Parathyroid adenoma (tissue), 2 donors: ENCODE measurements around the gene SLC16A10.

Experiments
- H2AFZ ChIP-seq: fragments of 300-600 bp; sonication (generic); one replicate; pipeline ENCODE4 v1.7.0; 2017; ENCODE audit warnings: antibody characterized with exemption, mild to moderate bottlenecking
- H3K27ac ChIP-seq: fragments of 300-600 bp; sonication (generic); one replicate; pipeline ENCODE4 v1.7.0; 2017
- H3K27me3 ChIP-seq: fragments of 300-600 bp; sonication (generic); one replicate; pipeline ENCODE4 v1.7.0; 2017; ENCODE audit warnings: low read length; ENCODE audit not compliant: control insufficient read depth, insufficient read depth
- H3K36me3 ChIP-seq: fragments of 300-600 bp; sonication (generic); one replicate; pipeline ENCODE4 v1.7.0; 2017; ENCODE audit warnings: low read length; ENCODE audit not compliant: control insufficient read depth, insufficient read depth
- H3K4me1 ChIP-seq: fragments of 300-600 bp; sonication (generic); one replicate; pipeline ENCODE4 v1.7.0; 2017; ENCODE audit warnings: control low read depth
- H3K4me2 ChIP-seq: fragments of 300-600 bp; sonication (generic); one replicate; pipeline ENCODE4 v1.7.0; 2017; ENCODE audit warnings: low read length
- H3K4me3 ChIP-seq: fragments of 300-600 bp; sonication (generic); one replicate; pipeline ENCODE4 v1.7.0; 2017; ENCODE audit warnings: low read depth, low read length
- H3K79me2 ChIP-seq: fragments of 300-600 bp; sonication (generic); one replicate; pipeline ENCODE4 v1.7.0; 2017; ENCODE audit warnings: control low read depth
- H3K9ac ChIP-seq: fragments of 300-600 bp; sonication (generic); one replicate; pipeline ENCODE4 v1.7.0; 2017; ENCODE audit warnings: mild to moderate bottlenecking
- H3K9me3 ChIP-seq: fragments of 300-600 bp; sonication (generic); one replicate; pipeline ENCODE4 v1.7.0; 2017; ENCODE audit warnings: low read length; ENCODE audit not compliant: control insufficient read depth
- CTCF ChIP-seq: fragments of 300-600 bp; sonication (generic); IDR thresholded peaks from one replicate; pipeline ENCODE4 v1.7.0; 2017; ENCODE audit warnings: antibody characterized with exemption, mild to moderate bottlenecking
- donor health status: primary hyperparathyroidism.

Gene SLC16A10

GRCh38 chr6:111161650-111162049, 74.3 kb downstream of the SLC16A10 start:
- H3K79me2 ChIP-seq, result no peaks in the 10 kb centered on the region
- no peaks in the 10 kb centered on the region for H3K9me3 ChIP-seq
- TF ChIP-seq CTCF, result no peak
- no peak overlapping the region for H2AFZ ChIP-seq
- H3K9ac ChIP-seq, result no peak overlapping the region
- H3K4me2 ChIP-seq, result no peak overlapping the region
- H3K27me3 ChIP-seq, result no peaks in the 10 kb centered on the region
- no peak overlapping the region for H3K4me3 ChIP-seq
- no peaks in the 10 kb centered on the region for H3K36me3 ChIP-seq
- H3K27ac ChIP-seq, result no peak overlapping the region
- no peaks in the 10 kb centered on the region for H3K4me1 ChIP-seq

- H3K27me3 ChIP-seq, result no peaks in the 10 kb centered on the region
- no peaks in the 10 kb centered on the region for H3K36me3 ChIP-seq
- no peaks in the 10 kb centered on the region for H3K79me2 ChIP-seq
- no peak overlapping the region for H3K4me3 ChIP-seq
- H3K9me3 ChIP-seq, result no peaks in the 10 kb centered on the region
- no peak overlapping the region for H3K9ac ChIP-seq
- no peak overlapping the region for H2AFZ ChIP-seq
- no peak for TF ChIP-seq CTCF
- H3K27ac ChIP-seq, result no peak overlapping the region
- H3K4me1 ChIP-seq, result no peaks in the 10 kb centered on the region
- no peak overlapping the region for H3K4me2 ChIP-seq
Measured at GRCh38 chr6:111162504-111162903, 75.2 kb downstream of the SLC16A10 start.

- Histone ChIP-seq H3K36me3 (no peaks in the 10 kb centered on the region), H3K4me3 (no peak overlapping the region), H3K27me3 (no peaks in the 10 kb centered on the region), H3K9ac (no peak overlapping the region), H3K27ac (no peak overlapping the region), H3K9me3 (no peaks in the 10 kb centered on the region), H3K79me2 (no peaks in the 10 kb centered on the region), H3K4me1 (no peaks in the 10 kb centered on the region), H3K4me2 (no peak overlapping the region), H2AFZ (no peak overlapping the region)
- TF ChIP-seq CTCF, result no peak
Measured at GRCh38 chr6:111171577-111172400, 84.5 kb downstream of the SLC16A10 start.

GRCh38 chr6:111172563-111172962, 85.3 kb downstream of the SLC16A10 start:
- Histone ChIP-seq H3K4me1 (no peaks in the 10 kb centered on the region), H3K9me3 (no peaks in the 10 kb centered on the region), H3K4me3 (no peak overlapping the region), H3K4me2 (no peak overlapping the region), H3K27ac (no peak overlapping the region), H3K79me2 (no peaks in the 10 kb centered on the region), H2AFZ (no peak overlapping the region), H3K36me3 (no peaks in the 10 kb centered on the region), H3K27me3 (no peaks in the 10 kb centered on the region), H3K9ac (no peak overlapping the region)
- no peak for TF ChIP-seq CTCF

- Histone ChIP-seq H3K79me2 (no peaks in the 10 kb centered on the region), H3K9me3 (no peaks in the 10 kb centered on the region), H3K27me3 (no peaks in the 10 kb centered on the region), H3K4me3 (no peak overlapping the region), H3K27ac (no peak overlapping the region), H3K4me1 (no peaks in the 10 kb centered on the region), H2AFZ (no peak overlapping the region), H3K9ac (no peak overlapping the region), H3K36me3 (no peaks in the 10 kb centered on the region), H3K4me2 (no peak overlapping the region)
- no peak for TF ChIP-seq CTCF
Measured at GRCh38 chr6:111173341-111173740, 86.0 kb downstream of the SLC16A10 start.
